HG03442 (cell line): ENCODE data around the gene ATF7.
"Not testable (repeated sequence)": the region's sequence is repeated elsewhere in the genome, so short reads cannot be mapped to it uniquely, and the experiment has no call there.

Experiments used
- ATAC-seq: cut with Tn5 transposase; IDR thresholded peaks from one replicate; pipeline ENCODE4 v1.9.1; 2021; ENCODE audit warnings: mild to moderate bottlenecking, moderate library complexity; ENCODE audit not compliant: unreplicated experiment

ATF7 gene

GRCh38 chr12:53599579-53599978 is 26.6 kb downstream of the ATF7 start:
- ATAC-seq, result no peak

DNA sequence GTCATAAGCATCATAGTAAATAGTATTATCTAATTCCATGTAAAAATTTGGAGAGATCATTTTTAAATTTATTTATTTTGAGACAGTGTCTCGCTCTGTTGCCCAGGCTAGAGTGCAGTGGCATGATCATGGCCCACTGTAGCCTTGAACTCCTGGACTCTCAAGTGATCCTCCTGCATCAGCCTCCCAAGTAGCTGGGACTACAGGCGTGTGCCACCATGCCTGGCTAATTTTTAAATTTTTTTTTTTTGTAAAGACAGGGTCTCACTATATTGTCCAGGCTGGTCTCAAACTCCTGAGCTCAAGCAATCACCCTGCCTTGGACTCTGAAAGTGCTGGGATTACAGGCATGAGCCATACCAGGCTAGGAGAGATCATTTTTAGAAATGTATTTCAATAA is 27.2 kb downstream of the ATF7 start:
- ATAC-seq, result not testable (repeated sequence)

GRCh38 chr12:53596920-53597363 is 29.2 kb downstream of the ATF7 start:
- no peak for ATAC-seq

DNA sequence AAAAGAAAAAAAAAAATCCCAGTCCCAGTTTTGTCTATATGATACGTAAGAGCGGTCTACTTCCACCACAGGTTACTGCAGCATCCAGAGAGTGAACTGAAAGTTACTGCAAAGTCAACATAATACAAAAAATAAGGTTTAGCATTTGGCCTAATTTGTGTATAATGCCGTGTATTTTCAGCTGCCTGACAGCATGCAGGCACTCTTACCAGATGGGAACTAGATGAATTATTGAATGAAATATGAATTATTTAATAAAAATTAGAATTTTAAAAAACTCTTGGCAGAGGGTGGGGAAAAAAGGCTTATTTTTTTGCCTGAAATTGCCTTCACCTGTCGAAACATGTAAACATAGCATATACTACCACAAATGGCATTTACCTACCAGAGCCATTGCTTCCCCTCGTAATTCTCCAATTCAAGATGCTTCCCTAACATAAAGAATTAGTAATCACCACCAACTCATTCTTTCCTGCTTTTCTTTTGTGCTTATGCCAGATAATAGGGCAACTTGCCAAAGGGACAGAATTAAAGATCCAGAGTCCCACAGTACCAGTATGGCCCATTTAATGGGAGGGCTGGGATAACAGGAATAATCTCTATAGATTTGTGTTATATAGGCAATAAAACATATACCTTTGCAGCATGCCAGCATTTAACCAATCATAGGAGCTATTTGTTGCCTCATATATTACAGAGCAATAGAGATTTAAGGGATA is 31.1 kb downstream of the ATF7 start:
- no peak for ATAC-seq

GRCh38 chr12:53593707-53594106 is 32.5 kb downstream of the ATF7 start:
- no peak for ATAC-seq

DNA sequence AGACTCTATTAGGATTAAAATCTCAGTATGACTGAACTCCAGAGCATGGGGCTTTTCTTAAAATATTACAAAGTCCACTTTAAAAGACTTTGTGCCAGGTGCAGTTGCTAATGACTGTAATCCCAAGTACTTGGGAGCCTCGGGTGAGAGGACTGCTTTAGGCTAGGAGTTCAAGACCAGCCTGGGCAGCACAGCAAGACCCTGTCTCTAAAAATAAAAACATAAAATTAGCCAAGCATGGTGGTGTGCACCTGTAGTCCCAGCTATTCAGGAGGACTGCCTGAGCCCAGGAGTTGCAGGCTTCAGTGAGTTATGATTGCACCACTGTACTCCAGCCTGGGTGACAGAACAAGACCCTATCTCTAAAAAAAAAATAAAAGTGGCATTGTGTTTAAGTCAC is 33.2 kb downstream of the ATF7 start:
- no peak for ATAC-seq

DNA sequence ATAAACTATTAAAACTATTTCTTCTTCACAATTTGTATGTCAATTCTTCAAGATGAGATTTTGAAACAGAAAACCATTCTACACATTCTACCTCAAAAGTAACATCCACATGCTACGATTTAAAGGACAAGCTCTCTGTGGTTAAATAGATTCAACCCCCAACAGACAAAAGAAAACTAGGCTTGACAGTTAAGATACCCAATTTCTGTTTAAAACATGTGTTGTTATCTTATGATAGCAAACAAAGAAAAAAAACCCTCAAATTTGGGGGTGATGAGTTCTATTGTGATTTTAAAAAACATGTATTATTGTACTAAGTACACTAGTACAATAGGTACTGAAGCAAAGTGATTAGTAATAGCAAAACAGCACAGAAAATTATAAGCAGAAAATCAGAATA is 33.8 kb downstream of the ATF7 start:
- no peak for ATAC-seq

DNA sequence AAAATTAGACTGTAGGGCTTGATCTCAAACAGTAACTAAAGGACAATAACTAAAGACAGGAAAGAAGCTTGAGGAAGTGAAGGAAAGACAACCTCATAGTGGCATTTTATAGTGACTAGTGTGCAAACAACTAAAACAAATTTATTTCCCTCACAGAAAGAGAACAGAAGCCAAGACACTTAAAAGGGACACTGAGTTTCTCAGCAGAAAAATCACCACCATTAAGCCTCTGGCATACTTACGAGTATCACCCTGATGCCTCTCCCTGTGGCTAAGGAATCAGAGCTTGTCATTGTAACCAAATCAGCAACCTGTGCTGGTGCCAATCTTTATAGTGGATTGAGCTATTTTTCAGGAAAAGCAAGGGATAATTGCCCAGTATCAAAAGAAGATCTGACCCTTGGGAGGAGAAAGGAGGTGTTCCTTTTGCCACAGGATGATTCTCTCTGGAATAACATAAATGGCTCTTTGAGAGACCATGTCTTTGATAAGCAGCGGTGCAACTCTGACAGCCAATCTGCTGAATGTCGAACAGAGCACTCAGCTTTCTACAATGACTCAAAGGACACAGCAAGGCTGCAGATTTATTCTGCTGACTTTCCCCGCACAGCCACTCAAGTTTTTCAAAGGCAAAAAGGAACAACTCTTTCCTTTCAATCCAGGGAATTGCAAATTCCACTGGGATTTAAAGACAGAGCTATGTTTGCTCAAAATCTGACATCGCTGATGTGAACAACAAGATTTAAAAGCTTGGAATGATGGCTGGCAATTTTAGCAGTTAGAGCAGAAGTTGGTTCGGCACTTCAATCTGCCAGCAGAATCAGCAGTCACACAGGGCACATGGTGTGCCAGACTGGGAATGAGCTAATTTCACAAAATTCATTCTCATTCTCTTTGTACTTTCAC is 34.6 kb downstream of the ATF7 start:
- ATAC-seq, result no peak

DNA sequence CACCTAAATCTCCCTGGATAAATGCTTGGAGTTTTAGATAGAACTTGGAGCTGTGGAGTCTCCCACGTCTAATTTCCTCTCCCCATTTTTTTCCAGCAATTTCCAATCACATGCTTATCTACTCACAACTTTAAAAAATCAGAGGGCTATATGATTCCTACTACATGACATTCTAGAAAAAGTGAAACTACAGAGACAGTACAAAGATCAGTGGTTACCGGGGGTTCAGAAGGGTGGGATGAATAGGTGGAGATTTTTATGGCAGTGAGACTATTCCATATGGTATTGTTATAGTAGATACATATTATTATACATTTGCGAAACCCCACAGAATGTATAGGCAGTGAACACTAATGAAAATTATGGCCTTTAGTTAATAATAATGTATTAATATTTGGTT is 35.5 kb downstream of the ATF7 start:
- no peak for ATAC-seq

DNA sequence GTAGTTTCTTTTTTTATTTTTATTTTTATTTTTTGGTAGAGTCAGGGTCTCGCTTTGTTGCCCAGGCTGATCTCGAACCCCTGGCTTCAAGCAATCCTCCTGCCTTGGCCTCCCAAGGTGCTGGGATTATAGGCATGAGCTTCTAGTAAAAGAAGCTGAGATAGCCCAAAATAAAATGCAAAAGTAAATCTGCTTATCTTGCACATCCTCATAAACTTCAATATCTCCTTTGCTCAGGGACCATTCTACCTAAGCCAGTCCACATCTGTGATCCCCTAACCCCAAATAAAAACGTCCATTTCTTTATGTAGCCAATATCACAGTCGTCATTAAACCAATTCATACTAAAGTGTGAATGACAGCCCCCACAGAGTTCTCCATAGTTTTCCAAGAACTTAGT is 36.3 kb downstream of the ATF7 start:
- ATAC-seq, result no peak

- no peak for ATAC-seq
Observed at GRCh38 chr12:53589423-53589822, 36.8 kb downstream of the ATF7 start.

GRCh38 chr12:53588123-53588522 is 38.1 kb downstream of the ATF7 start:
- no peak for ATAC-seq

GRCh38 chr12:53586745-53587144 is 39.4 kb downstream of the ATF7 start:
- no peak for ATAC-seq

- no peak for ATAC-seq
Observed at GRCh38 chr12:53585448-53586125, 40.6 kb downstream of the ATF7 start.

DNA sequence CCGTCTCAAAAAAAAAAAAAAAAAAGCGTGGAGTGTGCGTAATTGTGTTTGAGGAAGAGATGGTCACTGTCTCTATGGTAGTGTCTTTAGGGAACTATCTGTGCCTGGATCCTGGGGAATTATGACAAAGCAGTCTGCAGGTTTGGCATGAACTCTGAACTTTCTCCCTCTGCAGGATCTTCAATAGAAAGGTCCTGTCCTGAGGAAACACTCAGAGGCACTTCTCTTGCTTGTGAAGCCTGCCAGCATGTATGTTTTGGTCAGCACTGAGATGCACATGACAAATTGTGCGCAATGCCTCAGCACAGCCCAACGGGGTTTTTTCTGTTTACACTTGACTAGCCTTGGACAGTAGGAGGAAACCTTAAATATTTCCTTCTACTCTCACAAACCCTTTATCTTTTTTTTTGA is 46.6 kb downstream of the ATF7 start:
- ATAC-seq, result peak; percentile 81

DNA sequence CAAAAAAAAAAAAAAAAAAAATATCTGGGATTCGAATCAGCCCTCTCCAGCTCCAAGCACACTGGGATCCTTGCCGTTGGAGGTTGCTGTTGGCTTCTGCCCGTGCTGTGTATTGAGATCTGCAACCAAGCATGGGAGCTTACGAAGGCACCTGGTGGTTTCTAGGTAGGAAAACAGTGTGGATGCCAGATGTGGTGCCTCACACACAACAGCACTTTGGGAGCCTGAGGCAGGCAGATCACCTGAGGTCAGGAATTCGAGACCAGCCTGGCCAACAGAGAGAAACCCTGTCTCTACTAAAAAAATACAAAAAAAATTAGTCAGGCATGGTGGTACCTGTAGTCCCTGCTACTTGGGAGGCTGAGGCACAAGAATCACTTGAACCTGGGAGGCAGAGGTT is 47.4 kb downstream of the ATF7 start:
- no peak for ATAC-seq

GRCh38 chr12:53577941-53578352 is 48.2 kb downstream of the ATF7 start:
- peak; percentile 73 for ATAC-seq

DNA sequence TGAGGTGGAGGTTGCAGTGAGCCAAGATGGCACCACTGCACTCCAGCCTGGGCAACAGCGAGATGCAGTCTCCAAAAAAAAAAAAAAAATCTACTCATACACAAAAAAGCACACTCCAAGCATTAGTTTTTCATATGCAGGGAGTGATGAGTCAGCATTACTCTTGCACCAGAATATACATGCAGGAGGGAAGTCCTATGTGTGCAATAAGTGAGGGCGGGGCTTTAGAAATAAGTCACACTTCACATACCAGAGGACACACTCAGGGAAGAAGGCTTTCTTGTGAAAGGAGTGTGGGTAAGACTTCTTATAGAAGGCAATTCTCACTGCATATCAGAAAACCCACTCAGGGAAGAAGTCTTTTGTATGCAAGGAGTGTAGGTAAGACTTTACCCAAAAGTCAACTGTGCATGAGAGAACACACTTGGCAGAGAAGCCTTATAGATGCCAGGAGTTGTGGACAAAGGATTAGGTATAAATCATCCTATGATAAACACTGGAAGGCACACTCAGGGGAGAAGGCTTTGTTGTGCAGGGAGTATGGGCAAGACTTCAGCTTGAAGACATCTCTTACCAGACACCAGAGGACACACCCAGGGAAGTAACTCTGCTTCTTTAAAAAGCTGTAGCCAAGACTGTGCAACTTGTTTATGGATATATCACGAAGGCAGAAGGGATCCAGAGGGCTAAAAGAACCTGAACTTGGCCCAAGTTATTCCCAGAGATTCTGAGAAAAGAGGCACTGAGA is 50.5 kb downstream of the ATF7 start:
- ATAC-seq, result no peak

GRCh38 chr12:53572134-53572758 is 53.9 kb downstream of the ATF7 start:
- ATAC-seq, result no peak

DNA sequence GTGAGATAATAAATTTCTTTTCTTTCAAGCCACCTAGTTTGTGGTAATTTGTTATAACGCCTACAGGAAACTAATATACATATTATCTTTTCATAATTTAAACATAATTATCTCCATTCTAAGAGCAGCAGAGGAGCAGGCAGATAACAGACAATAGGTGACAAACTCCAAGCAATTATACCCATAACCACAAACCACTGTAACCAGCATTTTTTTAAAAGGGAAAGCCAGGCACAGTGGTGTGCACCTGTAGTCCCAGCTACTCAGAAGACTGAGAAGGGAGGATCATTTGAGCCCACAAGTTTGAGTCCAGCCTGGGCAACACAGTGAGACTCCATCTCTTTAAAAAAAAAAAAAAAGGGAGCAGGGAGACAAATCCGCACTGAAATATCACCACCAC is 54.9 kb downstream of the ATF7 start:
- ATAC-seq, result no peak
